ENCODE data around the gene HIGD2B.
"Not testable (repeated sequence)": the region's sequence is repeated elsewhere in the genome, so short reads cannot be mapped to it uniquely, and the experiment has no call there.

HIGD2B gene

GRCh38 chr15:72685925-72686794 is at the start of gene HIGD2B, which contains the start of gene BBS4:
TSS of gene HIGD2B (minus strand) at chr15:72686182. CDS start at chr15:72676374, 9,808 bp downstream.
TSS of gene BBS4 (plus strand) at chr15:72686207. CDS start at chr15:72686228, 21 bp downstream.
- peak; percentile 83 to 89 for DNase-seq

- no peak for DNase-seq
These were observed 49.1 kb upstream of the HIGD2B start for GRCh38 chr15:72735111-72735510.

GRCh38 chr15:72733941-72734738 is 48.2 kb upstream of the HIGD2B start:
- no peak for DNase-seq

- no peak for DNase-seq
These were observed 46.5 kb upstream of the HIGD2B start for GRCh38 chr15:72732516-72732915.

- DNase-seq, result no peak
These were observed 46.1 kb upstream of the HIGD2B start for GRCh38 chr15:72732086-72732485.

- DNase-seq, result no peak
These were observed 42.8 kb upstream of the HIGD2B start for GRCh38 chr15:72728821-72729220.

GRCh38 chr15:72728249-72728648 is 42.3 kb upstream of the HIGD2B start:
- DNase-seq, result not testable (repeated sequence)

GRCh38 chr15:72727154-72727553 is 41.2 kb upstream of the HIGD2B start:
- DNase-seq, result no peak

GRCh38 chr15:72725851-72726250 is 39.9 kb upstream of the HIGD2B start:
- DNase-seq, result not testable (repeated sequence)

GRCh38 chr15:72725446-72725845 is 39.5 kb upstream of the HIGD2B start:
- DNase-seq, result no peak

- no peak for DNase-seq
These were observed 38.0 kb upstream of the HIGD2B start for GRCh38 chr15:72724028-72724427.

GRCh38 chr15:72722071-72722696 is 36.2 kb upstream of the HIGD2B start:
- DNase-seq, result peak; percentile 60 to 72

- DNase-seq, result not testable (repeated sequence)
These were observed 22.7 kb upstream of the HIGD2B start for GRCh38 chr15:72708551-72709303.

- no peak for DNase-seq
These were observed 20.3 kb upstream of the HIGD2B start for GRCh38 chr15:72706266-72706665.

- no peak for DNase-seq
These were observed 14.1 kb upstream of the HIGD2B start for GRCh38 chr15:72700076-72700475.

- DNase-seq, result no peak
These were observed 13.0 kb upstream of the HIGD2B start for GRCh38 chr15:72698938-72699337.

GRCh38 chr15:72690938-72691337 is 5.0 kb upstream of the HIGD2B start:
- no peak for DNase-seq

- no peak for DNase-seq
These were observed 2.7 kb upstream of the HIGD2B start for GRCh38 chr15:72688697-72689096.

GRCh38 chr15:72685301-72685924 is 569 bp downstream of the HIGD2B start:
- no peak for DNase-seq

- DNase-seq, result no peak
These were observed 3.2 kb downstream of the HIGD2B start for GRCh38 chr15:72682772-72683171.

- DNase-seq, result no peak
These were observed 5.1 kb downstream of the HIGD2B start for GRCh38 chr15:72680931-72681330.

- no peak for DNase-seq
These were observed 9.1 kb downstream of the HIGD2B start for GRCh38 chr15:72676838-72677237.
